GM19023 (cell line): ENCODE measurements around the gene TMPRSS6.
A peak's percentile ranks its signal among the peaks of the same experiment; 100 is the strongest.

Source experiments
- ATAC-seq: cut with Tn5 transposase; IDR thresholded peaks from one replicate; pipeline ENCODE4 v1.9.1; 2021; ENCODE audit warnings: mild to moderate bottlenecking, moderate library complexity; ENCODE audit not compliant: unreplicated experiment

TMPRSS6 gene

GRCh38 chr22:37109242-37109917, at the start of gene TMPRSS6:
TSS of gene TMPRSS6 (minus strand) at chr22:37109713. CDS start at chr22:37103417, 6,296 bp downstream.
- ATAC-seq: no peak

GRCh38 chr22:37158963-37159290, 49.4 kb upstream of the TMPRSS6 start:
- ATAC-seq: no peak

DNA sequence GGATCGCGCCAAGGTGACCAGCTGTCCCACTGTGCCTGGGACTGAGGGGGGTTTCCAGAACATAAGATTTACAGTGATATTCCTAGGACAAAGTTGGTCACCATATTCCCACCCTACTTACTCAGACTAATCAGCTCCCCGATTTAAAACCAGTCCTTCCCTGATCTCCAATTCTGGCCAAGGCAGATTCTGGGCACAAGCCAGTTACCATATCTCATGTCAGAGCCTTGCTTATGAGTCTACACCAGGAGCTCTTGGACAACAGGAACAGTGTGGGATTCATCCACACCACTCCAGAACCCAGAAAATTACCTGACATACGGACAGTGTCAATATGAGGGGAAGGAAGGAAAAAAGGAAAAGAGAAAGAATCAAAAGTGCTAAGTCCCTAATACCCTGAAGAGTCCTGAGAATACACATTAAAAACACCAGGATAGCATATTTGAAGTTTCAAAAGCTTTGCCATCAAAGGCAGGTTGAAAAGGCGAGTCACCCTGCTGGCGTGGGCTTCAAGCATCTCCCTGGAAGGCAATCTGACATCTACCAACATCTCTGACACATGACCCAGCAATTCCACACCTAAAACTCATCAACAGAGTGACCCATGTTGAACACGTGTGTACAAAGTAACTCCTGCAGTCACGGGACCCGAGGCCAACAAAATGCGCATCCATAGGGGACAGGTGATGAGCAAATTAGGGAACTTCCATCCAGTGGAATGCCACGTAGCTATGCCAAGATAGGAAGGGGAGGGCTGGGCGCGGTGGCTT, 48.2 kb upstream of the TMPRSS6 start:
- no peak for ATAC-seq

DNA sequence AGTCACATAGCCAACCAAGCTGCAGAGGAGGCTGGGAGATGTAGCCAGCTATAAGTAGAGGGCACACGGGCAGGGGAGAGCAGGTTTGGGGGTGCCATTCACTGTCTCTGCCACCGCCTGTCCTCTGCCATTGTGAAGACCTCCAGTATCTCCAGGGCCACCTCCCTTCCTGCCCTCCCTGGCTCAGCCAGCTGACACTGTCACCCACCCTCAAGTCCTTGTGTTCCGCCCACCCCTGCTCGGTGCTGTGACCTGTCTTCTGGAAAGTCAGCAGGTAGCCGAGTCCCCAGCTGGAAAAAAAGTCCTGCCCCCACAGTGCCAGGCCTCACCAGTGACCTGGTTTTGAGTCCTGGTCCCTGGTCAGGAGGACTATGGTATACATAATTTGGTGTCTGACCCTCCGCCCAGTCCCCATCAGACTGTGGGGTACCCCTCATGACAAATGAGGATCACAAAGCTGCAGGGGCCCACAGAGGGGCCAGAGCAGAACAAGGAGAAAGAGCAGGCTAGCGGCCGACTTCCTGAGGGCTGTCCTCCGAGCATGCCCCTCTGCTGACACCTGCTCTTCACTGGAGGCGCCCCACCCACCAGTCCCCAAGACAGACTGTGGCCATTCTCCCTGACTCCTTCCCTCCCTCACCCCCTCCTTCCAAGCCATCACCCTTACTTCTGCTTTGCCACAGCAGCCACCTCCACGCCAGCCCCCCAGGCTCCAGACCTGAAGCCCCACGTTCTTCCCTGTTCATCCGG, 47.3 kb upstream of the TMPRSS6 start:
- ATAC-seq: no peak

GRCh38 chr22:37155971-37156370, 46.5 kb upstream of the TMPRSS6 start:
- no peak for ATAC-seq

DNA sequence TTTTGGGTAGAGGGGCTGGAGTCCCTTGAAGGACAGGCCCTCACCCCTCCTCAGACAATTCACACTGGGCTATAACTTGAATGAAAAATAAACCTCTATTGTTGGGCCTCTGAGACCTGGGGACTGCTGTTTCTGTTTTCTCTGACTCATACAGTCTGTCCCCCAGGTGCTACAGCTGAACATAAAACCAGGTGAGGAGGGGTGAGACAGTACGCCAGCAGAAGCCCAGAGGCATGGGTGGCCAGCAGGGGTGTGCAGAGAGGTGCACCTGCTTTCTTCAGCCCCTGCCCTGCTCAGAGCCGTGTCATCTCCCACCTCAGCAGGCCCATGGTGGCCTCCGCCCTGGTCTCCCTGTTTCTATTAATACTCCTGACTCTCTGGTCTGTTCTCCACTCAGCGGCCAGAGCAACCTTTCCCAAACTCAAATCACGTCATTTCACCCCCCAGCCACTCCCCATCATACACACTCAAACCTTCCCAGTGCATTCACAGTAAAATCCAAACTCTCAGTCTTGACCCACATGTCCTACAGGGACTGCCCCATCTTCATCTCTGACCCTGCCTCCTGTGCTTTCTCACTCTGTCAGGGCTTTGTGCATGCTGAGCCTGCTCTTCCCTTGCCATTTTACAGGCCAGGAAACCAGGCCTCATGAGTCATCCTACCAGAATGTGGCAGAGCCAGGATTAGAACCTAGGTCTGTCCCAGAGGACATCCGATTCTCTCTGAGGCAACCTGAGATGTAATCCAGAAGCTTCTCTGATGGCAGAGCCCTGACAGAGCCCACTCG, 45.6 kb upstream of the TMPRSS6 start:
- ATAC-seq: no peak

DNA sequence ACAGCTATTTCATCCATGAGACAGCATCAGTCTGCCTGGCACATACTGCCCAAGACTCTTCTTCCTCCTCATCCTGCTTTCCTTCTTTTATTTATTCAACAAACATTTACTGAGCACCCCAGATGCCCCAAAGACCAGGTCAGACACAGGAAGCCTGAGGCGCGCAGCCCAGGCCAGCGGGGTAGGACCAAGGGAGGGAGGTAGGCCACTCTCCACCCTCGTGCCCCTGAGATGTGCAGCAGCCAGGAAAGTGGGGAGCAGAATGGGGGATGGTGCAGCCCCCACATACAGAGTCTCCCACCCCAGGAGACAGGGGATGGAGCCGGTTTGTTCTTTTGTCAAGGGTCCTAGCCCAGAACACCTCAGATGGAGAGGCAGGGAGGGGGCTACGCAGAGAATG, 44.4 kb upstream of the TMPRSS6 start:
- ATAC-seq: no peak

DNA sequence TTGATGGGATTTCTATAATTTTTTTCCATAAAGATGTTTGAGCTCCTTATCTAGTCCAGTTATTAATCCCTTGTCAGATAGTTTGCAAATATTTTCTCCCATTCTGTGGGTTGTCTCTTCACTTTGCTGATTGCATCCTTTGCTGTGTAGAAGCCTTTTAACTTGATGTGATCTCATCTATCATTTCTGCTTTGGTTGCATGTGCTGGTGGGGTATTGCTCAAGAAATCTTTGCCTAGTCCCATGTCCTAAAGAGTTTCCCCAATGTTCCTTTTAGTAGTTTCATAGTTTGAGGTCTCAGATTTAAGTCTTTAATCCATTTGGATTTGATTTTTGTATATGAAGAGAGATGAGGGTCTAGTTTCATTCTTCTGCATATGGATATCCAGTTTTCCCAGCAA, 41.9 kb upstream of the TMPRSS6 start:
- ATAC-seq: no peak

GRCh38 chr22:37150701-37151100, 41.2 kb upstream of the TMPRSS6 start:
- no peak for ATAC-seq

DNA sequence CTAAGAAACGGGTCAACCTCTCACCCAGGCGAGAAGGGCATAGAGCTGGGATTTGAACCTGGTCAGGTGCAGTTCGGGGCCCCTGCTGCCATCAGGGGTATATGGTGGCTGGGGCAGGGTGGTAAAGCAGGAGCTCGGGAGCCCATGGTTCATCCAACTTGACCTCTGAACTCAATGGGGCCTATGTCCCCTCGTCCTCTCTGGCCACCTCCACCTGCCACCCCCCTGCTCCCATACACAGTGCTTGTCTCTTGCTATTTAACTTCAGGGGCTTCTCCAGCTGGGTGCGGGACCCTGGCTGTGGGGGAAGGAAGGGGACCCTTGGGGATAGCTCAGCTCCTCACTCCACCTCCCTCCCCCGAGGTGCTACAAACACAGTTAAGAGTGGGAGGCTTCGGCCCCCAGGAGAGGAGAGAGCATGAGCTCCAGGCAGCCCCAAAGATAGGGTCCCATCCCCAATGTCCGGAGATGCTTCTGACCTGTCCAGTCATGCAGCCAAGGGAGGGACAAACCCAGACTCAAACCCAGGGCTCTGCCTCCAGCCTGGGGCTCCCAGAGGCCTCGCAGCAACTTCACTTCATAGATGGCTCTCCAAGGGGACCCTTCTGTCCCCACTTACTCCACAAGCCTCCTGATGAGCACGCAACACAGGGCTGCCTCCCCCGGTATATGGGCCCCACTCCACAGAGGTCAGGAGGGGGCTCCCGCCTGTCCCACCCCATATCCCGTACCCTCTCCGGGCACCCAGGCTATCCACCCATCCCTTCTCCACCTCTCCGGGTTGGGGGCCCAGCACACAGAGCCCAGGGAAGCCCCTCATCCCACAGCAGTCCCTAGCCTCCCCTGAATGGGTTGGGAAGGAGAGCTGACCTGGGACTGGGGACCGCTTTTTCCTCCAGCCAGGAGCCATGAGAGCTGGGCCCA, 39.5 kb upstream of the TMPRSS6 start:
- ATAC-seq: peak; percentile 14

GRCh38 chr22:37148031-37148651, 38.6 kb upstream of the TMPRSS6 start:
- ATAC-seq: no peak

GRCh38 chr22:37147186-37147990, 37.9 kb upstream of the TMPRSS6 start:
- no peak for ATAC-seq

DNA sequence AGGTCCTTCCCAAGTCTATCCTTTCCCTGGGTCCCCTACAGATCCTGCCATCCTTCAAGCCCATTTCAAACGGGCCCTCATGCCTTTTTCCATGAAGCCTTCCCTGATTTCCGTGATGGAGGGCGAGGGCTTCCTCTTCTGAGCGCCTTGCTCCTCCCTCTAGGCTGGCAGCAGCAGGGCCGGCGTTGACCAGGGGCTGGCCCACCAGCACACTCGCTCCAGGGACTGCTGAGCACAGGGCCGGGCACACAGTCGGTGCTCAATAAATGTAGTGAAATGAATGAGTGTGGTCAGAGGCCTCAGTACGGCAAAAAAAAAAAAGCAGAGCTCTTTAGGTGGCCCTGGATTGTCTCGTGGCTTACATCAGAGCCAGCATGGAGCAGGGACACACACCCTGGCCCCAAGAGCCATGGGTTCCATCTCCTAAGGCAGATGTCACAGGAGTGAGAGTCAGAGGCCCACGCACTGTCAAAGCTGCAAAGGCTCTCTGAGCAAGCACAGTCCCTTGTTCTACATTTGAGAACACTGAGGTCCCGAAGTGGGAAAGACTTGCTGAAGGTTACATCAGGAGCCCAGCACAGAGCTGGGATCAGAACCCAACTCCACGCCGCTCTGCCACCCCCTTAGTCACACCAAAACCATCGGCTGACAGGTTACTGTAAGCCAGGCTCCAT, 37.1 kb upstream of the TMPRSS6 start:
- no peak for ATAC-seq

- ATAC-seq: no peak
Observed at GRCh38 chr22:37146051-37146385, 36.5 kb upstream of the TMPRSS6 start.

- no peak for ATAC-seq
Observed at GRCh38 chr22:37145180-37146050, 35.9 kb upstream of the TMPRSS6 start.

GRCh38 chr22:37144180-37144554, 34.7 kb upstream of the TMPRSS6 start:
- ATAC-seq: no peak

- no peak for ATAC-seq
Observed at GRCh38 chr22:37141971-37142370, 32.5 kb upstream of the TMPRSS6 start.
